PC-9 (cell line): ENCODE measurements around the gene KRTAP1-1. TPM values are rescaled to one million over a fixed set of nuclear protein-coding genes. Genes with fewer than 3 reads are reported as not detected.
A peak's percentile ranks its signal among the peaks of the same experiment; 100 is the strongest.
"Not testable (repeated sequence)": the region's sequence is repeated elsewhere in the genome, so short reads cannot be mapped to it uniquely, and the experiment has no call there.

Experiments used
- BruUV-seq: library from RNA; stranded (reverse); fragments of 400-500 nt; replicated peaks from 2 replicates; lab custom pipeline; 2021; lab: Mats Ljungman, UMichigan
- CTCF ChIA-PET: fragments of 300-600 bp; sonication (Branson Sonifier 250); formaldehyde crosslinking; loops from one replicate; lab custom pipeline; 2022; ENCODE audit warnings: antibody characterized with exemption; lab: Charles Lee
- POLR2A ChIA-PET: fragments of 300-600 bp; sonication (Branson Sonifier 250); formaldehyde crosslinking; loops from one replicate; lab custom pipeline; 2022; ENCODE audit warnings: antibody characterized with exemption; ENCODE audit not compliant: unreplicated experiment; lab: Charles Lee
- DNase-seq, 2 experiments: peaks; one replicate each; pipeline versions ENCODE4 v3.0.0 to v3.0.0-alpha.2; 2015 to 2022; ENCODE audit warnings: mixed read lengths in 1 of 2
- H2AFZ ChIP-seq: fragments of 200-600 bp; sonication (generic); 2 replicates; pipeline ENCODE4 v1.8.1; 2017; ENCODE audit warnings: antibody characterized with exemption
- H3F3A ChIP-seq: fragments of 200-600 bp; sonication (generic); 2 replicates; pipeline ENCODE4 v1.8.1; 2017; ENCODE audit warnings: antibody characterized with exemption, mild to moderate bottlenecking, low read depth; ENCODE audit not compliant: insufficient read depth
- H3K27ac ChIP-seq: fragments of 200-600 bp; sonication (generic); 2 replicates; pipeline ENCODE4 v1.6.1; 2016; ENCODE audit warnings: mixed run types
- H3K27me3 ChIP-seq: fragments of 200-600 bp; sonication (generic); 2 replicates; pipeline ENCODE4 v1.6.1; 2016; ENCODE audit warnings: low read depth, mixed run types; ENCODE audit not compliant: insufficient read depth
- H3K36me3 ChIP-seq: fragments of 200-600 bp; sonication (generic); 2 replicates; pipeline ENCODE4 v1.6.1; 2016; ENCODE audit warnings: low read depth, mixed run types
- H3K4me1 ChIP-seq: fragments of 200-600 bp; sonication (generic); replicated peaks from 2 replicates; pipeline ENCODE4 v1.6.1; 2016; ENCODE audit warnings: mixed run types; ENCODE audit not compliant: insufficient read depth
- H3K4me2 ChIP-seq: fragments of 200-600 bp; sonication (generic); 2 replicates; pipeline ENCODE4 v1.6.1; 2017; ENCODE audit warnings: mixed run types
- H3K4me3 ChIP-seq: fragments of 200-600 bp; sonication (generic); 2 replicates; pipeline ENCODE4 v1.6.1; 2016; ENCODE audit warnings: mixed run types
- H3K79me2 ChIP-seq: fragments of 200-600 bp; sonication (generic); 2 replicates; pipeline ENCODE4 v1.6.1; 2017; ENCODE audit warnings: low read depth, mixed run types
- H3K9me2 ChIP-seq: fragments of 200-600 bp; sonication (generic); 2 replicates; pipeline ENCODE4 v1.8.1; 2017; ENCODE audit warnings: mild to moderate bottlenecking; ENCODE audit not compliant: insufficient read depth
- H3K9me3 ChIP-seq: fragments of 200-600 bp; sonication (generic); 2 replicates; pipeline ENCODE4 v1.8.1; 2016; ENCODE audit warnings: low read depth; ENCODE audit not compliant: insufficient read depth
- H4K20me1 ChIP-seq: fragments of 200-600 bp; sonication (generic); 2 replicates; pipeline ENCODE4 v1.8.1; 2017; ENCODE audit not compliant: insufficient read depth
- EZH2 ChIP-seq: fragments of 200-600 bp; sonication (generic); IDR thresholded peaks from 2 replicates; pipeline ENCODE4 v1.8.0; 2017; ENCODE audit warnings: antibody characterized with exemption, low read depth
- intact Hi-C: fragments of 100-400 bp; cut with micrococcal nuclease; formaldehyde crosslinking; loops from one replicate; pipeline ENCODE4 v1.10.0; 2022; ENCODE audit not compliant: unreplicated experiment
- total RNA-seq: library from RNA; stranded (reverse); gene quantifications from 2 replicates; pipeline ENCODE4 v1.2.3, GENCODE V29; 2021
- TF ChIP-seq, protein P1 (sequence below): fragments of 200-600 bp; sonication (generic); conservative IDR thresholded peaks from 2 replicates; pipeline ENCODE4 v1.6.1; 2017; ENCODE audit warnings: mixed run types, antibody characterized with exemption, mild to moderate bottlenecking, moderate library complexity

KRTAP1-1 gene
- total RNA-seq, 1 experiment from 2014 or later = not detected

DNA sequence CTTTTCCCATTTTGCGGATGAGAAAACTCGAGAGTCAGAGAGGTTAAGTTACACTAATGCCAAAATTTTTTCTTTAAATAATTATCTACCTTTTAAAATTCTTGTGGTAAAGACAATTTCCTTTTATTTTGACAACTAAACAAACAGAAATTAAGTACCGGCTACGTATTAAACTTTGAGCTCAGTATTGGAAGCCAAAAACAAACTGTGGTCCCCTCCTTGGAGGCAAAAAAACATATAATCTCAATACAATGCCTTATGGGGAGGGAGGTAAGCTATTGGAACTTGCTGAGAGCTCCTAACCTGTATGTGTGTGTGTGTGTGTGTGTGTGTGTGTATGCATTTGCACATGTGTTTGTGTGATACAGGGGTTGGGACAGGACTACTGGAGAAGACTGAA, 22.2 kb upstream of the KRTAP1-1 start:
- DNase-seq = no peak
- Histone ChIP-seq H3K4me3 (no peak overlapping the region), H3K9me3 (no peaks in the 10 kb centered on the region), H4K20me1 (no peaks in the 10 kb centered on the region), H3K27ac (no peak overlapping the region), H2AFZ (no peak overlapping the region), H3K4me1 (peaks cover 54% of the 10 kb centered on the region), H3K79me2 (no peaks in the 10 kb centered on the region), H3K9me2 (no peaks in the 10 kb centered on the region), H3K27me3 (no peaks in the 10 kb centered on the region), H3K36me3 (no peaks in the 10 kb centered on the region), H3F3A (peaks cover 25% of the 10 kb centered on the region), H3K4me2 (no peak overlapping the region)
- intact Hi-C loops = loop anchor here (5.0 to 10.0 kb wide), 2 partner anchors 259 to 481 kb away; no protein-coding TSS in a partner anchor
- BruUV-seq = no TSS peak
- CTCF ChIA-PET = interaction anchor here (0.7 kb wide), 1 partner anchor 44 kb away, joined by 3 read pairs; no protein-coding TSS in a partner anchor
- POLR2A ChIA-PET = no interaction called here
- TF ChIP-seq EZH2 = no peak
- TF ChIP-seq, protein P1, sequence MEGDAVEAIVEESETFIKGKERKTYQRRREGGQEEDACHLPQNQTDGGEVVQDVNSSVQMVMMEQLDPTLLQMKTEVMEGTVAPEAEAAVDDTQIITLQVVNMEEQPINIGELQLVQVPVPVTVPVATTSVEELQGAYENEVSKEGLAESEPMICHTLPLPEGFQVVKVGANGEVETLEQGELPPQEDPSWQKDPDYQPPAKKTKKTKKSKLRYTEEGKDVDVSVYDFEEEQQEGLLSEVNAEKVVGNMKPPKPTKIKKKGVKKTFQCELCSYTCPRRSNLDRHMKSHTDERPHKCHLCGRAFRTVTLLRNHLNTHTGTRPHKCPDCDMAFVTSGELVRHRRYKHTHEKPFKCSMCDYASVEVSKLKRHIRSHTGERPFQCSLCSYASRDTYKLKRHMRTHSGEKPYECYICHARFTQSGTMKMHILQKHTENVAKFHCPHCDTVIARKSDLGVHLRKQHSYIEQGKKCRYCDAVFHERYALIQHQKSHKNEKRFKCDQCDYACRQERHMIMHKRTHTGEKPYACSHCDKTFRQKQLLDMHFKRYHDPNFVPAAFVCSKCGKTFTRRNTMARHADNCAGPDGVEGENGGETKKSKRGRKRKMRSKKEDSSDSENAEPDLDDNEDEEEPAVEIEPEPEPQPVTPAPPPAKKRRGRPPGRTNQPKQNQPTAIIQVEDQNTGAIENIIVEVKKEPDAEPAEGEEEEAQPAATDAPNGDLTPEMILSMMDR = no peak

DNA sequence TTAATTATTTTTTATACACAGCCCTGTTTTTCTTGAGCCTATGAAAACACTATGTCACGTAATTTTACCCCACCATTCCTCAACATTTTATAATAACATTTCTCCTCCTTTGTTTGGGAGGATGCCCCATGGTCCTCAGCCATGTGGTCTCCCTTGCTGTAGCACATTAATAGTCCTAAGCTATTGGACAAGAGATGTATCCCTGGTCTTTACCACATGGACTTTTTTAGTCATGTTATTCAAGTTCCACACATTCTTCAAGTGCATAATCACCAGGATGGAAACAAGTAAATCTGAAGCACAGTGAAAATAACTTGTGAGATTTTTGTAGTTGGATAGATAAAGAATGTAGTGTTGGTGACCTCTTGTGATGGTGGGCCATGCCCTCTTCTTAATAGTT, 20.7 kb upstream of the KRTAP1-1 start:
- peak in 1 of 2 experiments; percentile 47 for DNase-seq
- TF ChIP-seq EZH2 = no peak
- TF ChIP-seq, protein P1 = no peak
- H3K27me3 ChIP-seq = no peaks in the 10 kb centered on the region
- no peak overlapping the region for H3K4me3 ChIP-seq
- H3F3A ChIP-seq = peaks cover 31% of the 10 kb centered on the region
- BruUV-seq = no TSS peak
- no peaks in the 10 kb centered on the region for H3K9me2 ChIP-seq
- ChIA-PET POLR2A (no interaction called here), CTCF (no interaction called here)
- H3K27ac ChIP-seq = no peak overlapping the region
- H2AFZ ChIP-seq = no peak overlapping the region
- H3K36me3 ChIP-seq = 0 out of 2 replicates have a peak, but pooled peaks cover 5% of the 10 kb centered on the region
- H3K9me3 ChIP-seq = no peaks in the 10 kb centered on the region
- peaks cover 60% of the 10 kb centered on the region for H3K4me1 ChIP-seq
- H3K79me2 ChIP-seq = no peaks in the 10 kb centered on the region
- H3K4me2 ChIP-seq = no peak overlapping the region
- no peaks in the 10 kb centered on the region for H4K20me1 ChIP-seq
- intact Hi-C loops = loop anchor here (2.0 to 10.0 kb wide), 3 partner anchors 71 to 483 kb away; no protein-coding TSS in a partner anchor

DNA sequence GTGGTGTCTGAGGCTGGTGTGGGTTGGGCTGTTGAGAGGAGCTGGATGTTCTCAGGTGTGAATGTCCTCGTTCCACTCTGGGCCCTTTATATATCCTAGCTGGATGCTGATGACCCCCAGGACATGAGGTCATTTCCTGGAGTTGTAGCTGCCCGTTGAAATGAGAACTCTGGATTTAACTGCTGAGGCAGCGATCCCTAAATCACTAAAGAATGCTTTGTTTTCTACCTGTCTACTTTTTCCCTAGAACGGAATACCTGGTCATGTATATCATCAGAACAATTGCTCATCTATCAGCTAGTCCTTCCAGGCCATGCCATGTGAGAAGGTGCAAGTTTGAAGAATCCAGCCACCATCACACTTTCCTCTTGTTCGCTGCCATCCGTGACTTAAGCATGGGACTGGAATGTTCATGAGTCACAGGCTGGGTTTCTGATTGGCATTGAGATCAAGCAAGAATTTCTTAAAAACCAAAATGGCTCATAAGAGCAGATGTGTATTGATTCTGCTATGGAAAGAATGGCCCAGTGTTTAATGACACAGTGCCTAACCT, 18.9 kb upstream of the KRTAP1-1 start, which contains the start of gene KRTAP2-3:
KRTAP2-3 (minus strand) TSS at position 63 of the 553 bp plus-strand sequence. CDS start 64 bp downstream, outside the sequence.
- BruUV-seq = no TSS peak
- H2AFZ ChIP-seq = no peak within 1 kb of the TSS

DNA sequence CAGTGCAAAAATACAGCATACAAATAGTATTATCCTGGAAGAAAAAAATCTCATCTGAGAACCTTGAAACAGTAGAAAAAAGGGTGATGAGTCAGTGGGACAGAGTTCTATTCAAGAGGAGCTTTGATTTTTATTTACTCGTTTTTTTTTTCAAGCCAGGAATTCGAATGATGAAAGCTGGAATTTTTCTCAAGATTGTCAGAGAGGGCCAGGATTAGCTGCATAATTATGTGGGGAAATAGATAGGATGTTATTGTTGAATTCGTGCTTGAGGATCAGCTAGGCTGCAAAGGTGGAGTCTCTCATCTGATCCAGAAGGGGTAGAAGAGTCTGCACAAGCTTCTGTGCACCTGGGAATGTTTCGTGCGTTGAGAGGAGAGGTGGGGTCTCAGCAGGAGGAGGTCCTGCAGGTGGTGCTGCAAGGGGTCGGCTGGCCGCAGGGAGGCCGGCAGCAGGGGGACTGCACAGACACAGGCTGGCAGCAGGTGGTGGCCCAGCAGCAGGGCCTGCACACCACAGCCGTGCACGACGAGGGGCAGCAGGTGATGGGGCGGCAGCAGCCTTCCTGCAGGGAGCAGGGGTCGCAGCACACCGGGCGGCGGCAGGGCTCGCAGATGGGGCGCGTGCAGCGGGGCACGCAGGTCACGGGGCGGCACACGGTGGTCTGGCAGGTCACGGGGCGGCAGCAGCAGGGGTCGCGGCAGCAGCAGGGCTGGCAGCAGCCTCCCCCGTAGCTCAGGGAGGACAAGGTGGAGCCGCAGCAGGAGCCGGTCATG, 18.2 kb upstream of the KRTAP1-1 start:
- peak overlapping the region; percentile 43 for H3K4me2 ChIP-seq

More for the DNA sequence above, 18.9 kb upstream of the KRTAP1-1 start, which contains the start of gene KRTAP2-3:
- H3K4me1 ChIP-seq = peaks cover 47% of the 10 kb centered on the region
- peak within 1 kb of the TSS; percentile 88 for H3K27ac ChIP-seq
- intact Hi-C loops = loop anchor here (1.0 to 10.0 kb wide), 4 partner anchors 73 to 485 kb away; no protein-coding TSS in a partner anchor
- TF ChIP-seq, protein P1 = no peak
- TF ChIP-seq EZH2 = no peak
- ChIA-PET POLR2A (interaction anchor here (0.5 to 1.0 kb wide), 3 partner anchors 158 to 446 kb away, joined by 4 to 20 read pairs (median 8); partner anchors contain the start of gene KRT13), CTCF (no interaction called here)
- no peaks in the 10 kb centered on the region for H3K9me3 ChIP-seq
- peak; percentile 64 to 93 for DNase-seq
- H3K4me3 ChIP-seq = no peak within 1 kb of the TSS
- H3K79me2 ChIP-seq = no peaks in the 10 kb centered on the region
- H4K20me1 ChIP-seq = no peaks in the 10 kb centered on the region
- H3K27me3 ChIP-seq = no peaks in the 10 kb centered on the region
- no peaks in the 10 kb centered on the region for H3K9me2 ChIP-seq
- peak within 1 kb of the TSS; percentile 43 for H3K4me2 ChIP-seq
- 0 out of 2 replicates have a peak, but pooled peaks cover 5% of the 10 kb centered on the region for H3K36me3 ChIP-seq
- H3F3A ChIP-seq = peaks cover 26% of the 10 kb centered on the region

More for the DNA sequence above, 18.2 kb upstream of the KRTAP1-1 start:
- POLR2A ChIA-PET = interaction anchor here (0.6 to 0.9 kb wide), 6 partner anchors 20 to 573 kb away, joined by 3 to 10 read pairs (median 7); partner anchors contain the start of gene KRT19
- CTCF ChIA-PET, H3K36me3 ChIP-seq, H3K4me3 ChIP-seq, H3K9me3 ChIP-seq, H2AFZ ChIP-seq, H3K79me2 ChIP-seq, H3K27me3 ChIP-seq, H3K9me2 ChIP-seq, H4K20me1 ChIP-seq: not testable (repeated sequence)
- peak; percentile 21 to 93 for DNase-seq
- BruUV-seq = TSS peak; percentile 95
- Histone ChIP-seq H3K27ac (peak overlapping the region; percentile 88), H3F3A (peaks cover 26% of the 10 kb centered on the region), H3K4me1 (peaks cover 43% of the 10 kb centered on the region)
- intact Hi-C loops = loop anchor here (1.0 to 10.0 kb wide), 4 partner anchors 73 to 485 kb away; no protein-coding TSS in a partner anchor
